ENCODE measurements around the gene SEC14L1.

The SEC14L1 gene

DNA sequence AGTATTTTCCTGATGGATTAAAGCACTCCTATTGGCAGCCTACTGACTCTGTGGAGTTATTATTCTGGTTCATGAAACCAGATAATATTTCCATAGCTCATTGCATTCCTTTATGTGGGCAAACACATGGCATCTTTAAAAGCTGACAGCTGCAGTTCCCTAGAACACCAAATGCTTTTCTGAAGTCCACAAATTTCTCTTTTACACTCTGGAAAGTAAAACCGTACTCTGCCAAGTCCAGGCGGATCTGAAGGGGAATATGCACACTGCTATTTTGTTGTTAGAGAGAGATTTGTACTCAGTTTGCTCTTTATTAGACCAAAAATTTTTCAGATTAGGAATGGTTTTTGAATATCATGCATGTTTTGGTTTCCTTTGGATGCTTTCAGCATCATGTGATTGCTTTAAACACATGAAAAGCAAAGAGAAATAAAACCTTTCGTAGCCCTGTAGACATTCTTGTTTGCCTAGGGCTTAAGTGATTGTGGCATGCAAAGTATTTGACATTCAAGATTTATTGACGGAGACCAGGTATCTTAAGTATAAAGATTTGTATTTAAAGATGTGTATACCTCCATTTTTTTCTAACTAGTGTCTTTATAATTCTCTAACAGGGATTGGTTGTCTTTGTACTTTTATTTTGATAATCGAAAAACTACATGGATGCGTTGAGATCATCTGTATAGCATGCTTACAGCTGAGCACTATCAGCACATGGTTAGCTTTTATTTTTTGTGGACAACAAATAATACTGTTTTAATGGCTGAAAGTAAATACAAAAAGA is 19.5 kb downstream of the SEC14L1 start:
- TF ChIP-seq POLR2A (IDR thresholded peaks at IDR 0.05; ENCODE audit: extremely low read depth, insufficient read length) (no peak), MYC (IDR thresholded peaks at IDR 0.05; ENCODE audit: low read depth, low read length) (no peak)
- TF ChIP-seq, protein P1, sequence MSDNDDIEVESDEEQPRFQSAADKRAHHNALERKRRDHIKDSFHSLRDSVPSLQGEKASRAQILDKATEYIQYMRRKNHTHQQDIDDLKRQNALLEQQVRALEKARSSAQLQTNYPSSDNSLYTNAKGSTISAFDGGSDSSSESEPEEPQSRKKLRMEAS (IDR thresholded peaks at IDR 0.05; ENCODE audit: low read depth, low read length): no peak
- no peak overlapping the region for H3K4me3 ChIP-seq (ENCODE audit: low read depth, low read length)
- no peak for DNase-seq (ENCODE audit: low read depth)

DNA sequence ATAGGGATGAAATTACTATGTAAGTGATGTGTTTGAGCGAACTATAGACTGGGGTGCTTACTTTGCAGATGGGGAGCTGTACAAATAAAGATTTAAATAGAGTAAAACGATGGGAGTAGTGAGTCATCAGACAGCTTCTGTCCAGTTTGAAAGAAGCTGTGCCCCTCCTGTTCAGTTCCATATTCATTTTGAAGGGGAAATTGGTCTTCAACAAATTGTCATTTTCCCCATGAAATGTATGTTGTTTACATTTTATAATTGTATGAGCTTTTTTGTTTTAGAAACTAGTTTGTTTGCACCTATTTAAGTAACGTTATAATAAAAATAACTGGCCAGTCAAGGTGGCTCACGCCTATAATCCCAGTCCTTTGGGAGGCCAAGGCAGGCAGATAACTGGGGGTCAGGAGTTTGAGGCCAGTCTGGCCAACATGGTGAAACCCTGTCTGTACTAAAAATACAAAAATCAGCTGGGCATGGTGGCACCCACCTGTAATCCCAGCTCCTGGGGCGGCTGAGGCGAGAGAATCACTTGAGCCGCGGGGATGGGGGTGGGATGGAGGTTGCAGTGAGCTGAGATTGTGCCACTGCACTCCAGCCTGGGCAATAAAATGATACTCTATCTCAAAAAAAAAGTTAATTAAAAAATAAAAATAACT is 20.2 kb downstream of the SEC14L1 start:
- TF ChIP-seq POLR2A (IDR thresholded peaks at IDR 0.05; ENCODE audit: extremely low read depth, insufficient read length) (no peak), MYC (IDR thresholded peaks at IDR 0.05; ENCODE audit: low read depth, low read length) (no peak)
- TF ChIP-seq, protein P1 (IDR thresholded peaks at IDR 0.05; ENCODE audit: low read depth, low read length): no peak
- TF ChIP-seq, protein P2, sequence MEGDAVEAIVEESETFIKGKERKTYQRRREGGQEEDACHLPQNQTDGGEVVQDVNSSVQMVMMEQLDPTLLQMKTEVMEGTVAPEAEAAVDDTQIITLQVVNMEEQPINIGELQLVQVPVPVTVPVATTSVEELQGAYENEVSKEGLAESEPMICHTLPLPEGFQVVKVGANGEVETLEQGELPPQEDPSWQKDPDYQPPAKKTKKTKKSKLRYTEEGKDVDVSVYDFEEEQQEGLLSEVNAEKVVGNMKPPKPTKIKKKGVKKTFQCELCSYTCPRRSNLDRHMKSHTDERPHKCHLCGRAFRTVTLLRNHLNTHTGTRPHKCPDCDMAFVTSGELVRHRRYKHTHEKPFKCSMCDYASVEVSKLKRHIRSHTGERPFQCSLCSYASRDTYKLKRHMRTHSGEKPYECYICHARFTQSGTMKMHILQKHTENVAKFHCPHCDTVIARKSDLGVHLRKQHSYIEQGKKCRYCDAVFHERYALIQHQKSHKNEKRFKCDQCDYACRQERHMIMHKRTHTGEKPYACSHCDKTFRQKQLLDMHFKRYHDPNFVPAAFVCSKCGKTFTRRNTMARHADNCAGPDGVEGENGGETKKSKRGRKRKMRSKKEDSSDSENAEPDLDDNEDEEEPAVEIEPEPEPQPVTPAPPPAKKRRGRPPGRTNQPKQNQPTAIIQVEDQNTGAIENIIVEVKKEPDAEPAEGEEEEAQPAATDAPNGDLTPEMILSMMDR (IDR thresholded peaks at IDR 0.05; ENCODE audit: low read depth, low read length): no peak
- DNase-seq (ENCODE audit: low read depth): no peak
- H3K4me3 ChIP-seq (ENCODE audit: low read depth, low read length): no peak overlapping the region

DNA sequence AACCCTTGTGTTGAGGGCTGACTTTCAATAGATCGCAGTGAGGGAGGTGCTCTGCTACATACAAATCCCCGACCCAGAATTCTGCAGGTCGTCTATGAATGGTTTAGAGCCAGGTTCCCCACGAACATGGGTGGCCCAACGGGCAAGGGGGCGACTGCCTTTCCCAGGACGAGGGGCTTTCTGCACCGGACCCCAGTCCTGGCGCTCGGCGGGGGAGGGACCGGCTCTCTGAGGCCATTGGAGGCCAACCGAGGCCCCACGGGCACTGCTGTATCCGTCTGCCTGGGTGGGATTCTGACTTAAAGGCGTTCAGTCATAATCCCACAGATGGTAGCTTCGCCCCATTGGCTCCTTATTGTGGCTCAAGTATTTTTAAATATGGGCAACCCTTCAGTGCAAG is 21.2 kb downstream of the SEC14L1 start:
- no peak for TF ChIP-seq MYC (IDR thresholded peaks at IDR 0.05; ENCODE audit: low read depth, low read length)
- TF ChIP-seq, protein P2 (IDR thresholded peaks at IDR 0.05; ENCODE audit: low read depth, low read length): no peak
- no peak for TF ChIP-seq POLR2A (IDR thresholded peaks at IDR 0.05; ENCODE audit: extremely low read depth, insufficient read length)
- TF ChIP-seq, protein P1 (IDR thresholded peaks at IDR 0.05; ENCODE audit: low read depth, low read length): no peak
- no peak overlapping the region for H3K4me3 ChIP-seq (ENCODE audit: low read depth, low read length)
- DNase-seq (ENCODE audit: low read depth): no peak

DNA sequence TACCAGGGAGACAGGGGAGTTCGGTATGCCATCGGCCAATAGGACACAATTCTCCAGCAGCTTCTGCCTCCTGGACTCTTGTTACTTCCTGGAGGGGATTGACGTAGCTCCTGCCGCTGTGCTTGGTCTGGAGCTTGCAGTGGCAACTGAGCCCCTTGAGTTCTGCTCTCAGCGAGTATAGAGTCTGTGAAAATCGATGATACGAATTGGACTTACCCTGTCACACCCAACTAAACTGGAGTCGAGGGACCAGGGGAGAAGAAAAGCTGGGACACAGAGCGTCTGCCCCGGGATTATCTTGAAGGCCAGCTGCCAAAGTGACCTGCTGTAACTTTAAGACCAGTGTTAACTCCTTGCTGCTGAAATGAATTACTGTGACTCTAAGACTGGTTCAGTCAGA is 22.2 kb downstream of the SEC14L1 start:
- no peak for DNase-seq (ENCODE audit: low read depth)
- TF ChIP-seq, protein P2 (IDR thresholded peaks at IDR 0.05; ENCODE audit: low read depth, low read length): no peak
- TF ChIP-seq MYC (IDR thresholded peaks at IDR 0.05; ENCODE audit: low read depth, low read length) (no peak), POLR2A (IDR thresholded peaks at IDR 0.05; ENCODE audit: extremely low read depth, insufficient read length) (no peak)
- TF ChIP-seq, protein P1 (IDR thresholded peaks at IDR 0.05; ENCODE audit: low read depth, low read length): no peak
- H3K4me3 ChIP-seq (ENCODE audit: low read depth, low read length): no peak overlapping the region

DNA sequence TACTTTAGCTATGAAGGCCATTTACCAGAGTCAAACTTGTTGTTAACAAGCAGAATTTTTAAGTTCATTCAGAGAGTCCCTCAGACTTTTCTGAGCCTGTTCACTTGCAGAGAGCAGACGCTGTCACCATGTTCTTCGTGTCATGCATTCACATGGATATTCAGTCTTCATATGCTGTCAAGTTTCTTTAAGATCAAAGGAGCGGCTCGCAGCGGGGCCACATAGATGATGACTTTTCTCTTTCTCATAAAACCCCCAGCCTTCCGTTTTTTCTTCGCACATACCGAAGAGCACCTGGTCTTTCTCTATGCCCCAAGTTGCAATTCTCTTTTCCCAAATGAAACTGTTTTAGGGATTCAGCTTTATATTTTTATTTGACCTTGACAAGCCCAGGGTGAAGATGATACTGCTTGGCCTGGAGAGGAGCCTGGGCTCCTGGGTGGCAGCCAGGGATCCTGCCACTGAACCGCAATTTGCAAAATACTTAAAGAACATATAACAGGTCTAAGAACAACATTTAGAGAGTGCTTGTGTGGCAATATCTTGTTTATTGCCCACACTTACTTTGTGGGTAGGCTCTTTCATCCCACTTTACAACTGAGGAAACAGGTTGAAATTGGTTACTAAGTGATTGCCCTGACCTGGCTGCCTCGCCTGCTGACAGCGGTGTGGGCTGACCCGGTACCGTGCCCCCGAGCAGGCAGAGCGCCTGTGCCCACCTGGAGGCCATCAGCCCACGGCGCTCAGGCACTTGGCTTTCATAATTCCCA is 22.9 kb downstream of the SEC14L1 start:
- TF ChIP-seq, protein P1 (IDR thresholded peaks at IDR 0.05; ENCODE audit: low read depth, low read length): no peak
- TF ChIP-seq POLR2A (IDR thresholded peaks at IDR 0.05; ENCODE audit: extremely low read depth, insufficient read length): no peak
- TF ChIP-seq MYC (IDR thresholded peaks at IDR 0.05; ENCODE audit: low read depth, low read length): no peak
- TF ChIP-seq, protein P2 (IDR thresholded peaks at IDR 0.05; ENCODE audit: low read depth, low read length): no peak
- no peak overlapping the region for H3K4me3 ChIP-seq (ENCODE audit: low read depth, low read length)
- no peak for DNase-seq (ENCODE audit: low read depth)

Measured in NB4 (cell line).